ENCODE results near the gene TMSB4X.
A peak's percentile ranks its signal among the peaks of the same experiment; 100 is the strongest.

The TMSB4X gene

GRCh38 chrX:12984603-12985319 is 9.9 kb downstream of the TMSB4X start:
- in situ Hi-C loops (cut with HindIII; ENCODE audit: low sequenced_read_pairs), result no loop called here
- peak; percentile 80 for DNase-seq (ENCODE audit: low read depth, low spot score)
- no peak overlapping the region for H3K4me3 ChIP-seq (ENCODE audit: low read depth, low read length)
- TF ChIP-seq CTCF (IDR thresholded peaks at IDR 0.05; ENCODE audit: low read depth, low read length), result no peak

- TF ChIP-seq CTCF (IDR thresholded peaks at IDR 0.05; ENCODE audit: low read depth, low read length), result no peak
- DNase-seq (ENCODE audit: low read depth, low spot score), result no peak
- H3K4me3 ChIP-seq (ENCODE audit: low read depth, low read length), result no peak overlapping the region
- in situ Hi-C loops (cut with HindIII; ENCODE audit: low sequenced_read_pairs), result no loop called here
Observed at GRCh38 chrX:12985331-12985730, 10.4 kb downstream of the TMSB4X start.

- H3K4me3 ChIP-seq (ENCODE audit: low read depth, low read length), result no peak overlapping the region
- in situ Hi-C loops (cut with HindIII; ENCODE audit: low sequenced_read_pairs), result no loop called here
- no peak for DNase-seq (ENCODE audit: low read depth, low spot score)
- TF ChIP-seq CTCF (IDR thresholded peaks at IDR 0.05; ENCODE audit: low read depth, low read length), result no peak
Observed at GRCh38 chrX:12986164-12986779, 11.4 kb downstream of the TMSB4X start.

- no peak for DNase-seq (ENCODE audit: low read depth, low spot score)
- H3K4me3 ChIP-seq (ENCODE audit: low read depth, low read length), result no peak overlapping the region
- in situ Hi-C loops (cut with HindIII; ENCODE audit: low sequenced_read_pairs), result no loop called here
- TF ChIP-seq CTCF (IDR thresholded peaks at IDR 0.05; ENCODE audit: low read depth, low read length), result no peak
Observed at GRCh38 chrX:12986886-12987285, 12.0 kb downstream of the TMSB4X start.

GRCh38 chrX:12987340-12987739 is 12.4 kb downstream of the TMSB4X start:
- in situ Hi-C loops (cut with HindIII; ENCODE audit: low sequenced_read_pairs), result no loop called here
- no peak for TF ChIP-seq CTCF (IDR thresholded peaks at IDR 0.05; ENCODE audit: low read depth, low read length)
- H3K4me3 ChIP-seq (ENCODE audit: low read depth, low read length), result no peak overlapping the region
- no peak for DNase-seq (ENCODE audit: low read depth, low spot score)

GRCh38 chrX:12987900-12988594 is 13.1 kb downstream of the TMSB4X start:
- no peak for DNase-seq (ENCODE audit: low read depth, low spot score)
- in situ Hi-C loops (cut with HindIII; ENCODE audit: low sequenced_read_pairs), result no loop called here
- TF ChIP-seq CTCF (IDR thresholded peaks at IDR 0.05; ENCODE audit: low read depth, low read length), result no peak
- H3K4me3 ChIP-seq (ENCODE audit: low read depth, low read length), result no peak overlapping the region
